Activated gamma-delta T cell treated with Interleukin-2 at 50 U/mL for 16 hours (primary cell): ENCODE measurements around the gene GARS1.
"Not testable (repeated sequence)": the region's sequence is repeated elsewhere in the genome, so short reads cannot be mapped to it uniquely, and the experiment has no call there.

Experiments
- DNase-seq: peaks from one replicate; pipeline ENCODE4 v3.0.0-alpha.2; 2020

GARS1 gene

DNA sequence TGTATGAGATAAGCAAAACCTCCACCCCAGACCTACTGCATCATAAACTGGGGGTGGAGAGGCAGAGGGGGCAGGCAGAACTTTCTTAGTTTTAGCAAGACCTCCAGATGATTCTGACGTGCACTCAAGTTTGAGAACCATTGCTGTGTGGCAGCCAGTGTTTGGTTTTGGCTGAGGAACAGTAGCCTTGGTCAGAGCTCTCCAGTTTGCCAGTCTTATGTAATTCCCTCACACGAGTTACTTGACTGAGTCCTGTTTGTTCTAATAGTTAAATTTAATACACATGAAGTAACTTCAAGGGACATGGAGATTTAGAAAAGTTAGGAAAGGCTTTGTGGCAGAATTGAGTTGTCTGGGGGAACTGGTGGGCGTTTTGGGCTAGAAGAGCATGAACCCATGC, 38.5 kb downstream of the GARS1 start:
- no peak for DNase-seq

DNA sequence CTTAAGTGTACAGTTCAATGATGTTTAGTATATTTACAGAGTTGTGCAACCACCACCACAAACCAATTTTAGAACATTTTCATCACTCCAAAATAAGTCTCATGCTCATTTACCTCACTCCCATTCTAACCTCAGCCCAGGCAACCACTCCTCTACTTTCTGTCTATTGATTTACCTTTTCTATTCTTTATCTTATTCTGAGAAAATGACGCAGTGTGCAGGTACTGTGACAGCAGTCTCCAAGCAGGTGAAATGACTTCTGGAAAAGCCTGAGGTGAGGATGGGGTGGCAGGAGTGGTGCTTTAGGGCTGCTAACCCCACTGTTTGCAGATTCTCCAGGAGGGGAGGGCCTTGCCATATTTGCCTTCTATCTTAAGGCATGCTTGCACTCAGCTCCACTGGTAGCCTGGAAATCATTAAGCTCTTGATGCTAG, 39.5 kb downstream of the GARS1 start:
- no peak for DNase-seq

DNA sequence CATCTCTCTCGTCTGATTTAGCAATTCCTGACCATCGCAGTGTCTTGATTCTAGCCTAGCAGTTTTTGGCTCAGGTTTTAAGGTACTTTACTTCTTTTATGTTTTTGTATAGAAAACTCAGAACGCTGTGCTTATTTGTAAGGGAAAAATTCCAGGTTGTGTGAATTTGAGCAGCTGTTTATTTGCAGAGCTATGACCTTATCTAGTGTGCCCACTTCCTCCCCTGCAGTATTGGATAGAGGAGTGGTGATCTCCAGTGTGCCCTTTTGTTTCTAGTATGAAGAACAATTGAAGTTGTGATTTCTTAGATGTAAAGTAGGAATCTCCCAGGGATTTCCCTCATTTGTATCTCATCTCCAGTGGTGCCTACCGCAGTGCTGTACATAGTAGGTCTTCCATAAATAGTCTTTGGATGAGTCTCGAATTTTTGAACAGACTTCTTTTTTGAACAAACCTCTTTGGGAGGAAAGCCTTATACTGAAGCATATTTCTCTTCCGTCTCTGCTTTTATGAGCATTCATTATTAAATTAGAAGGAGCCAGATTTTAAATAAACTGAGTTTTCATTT, 40.0 kb downstream of the GARS1 start:
- no peak for DNase-seq

DNA sequence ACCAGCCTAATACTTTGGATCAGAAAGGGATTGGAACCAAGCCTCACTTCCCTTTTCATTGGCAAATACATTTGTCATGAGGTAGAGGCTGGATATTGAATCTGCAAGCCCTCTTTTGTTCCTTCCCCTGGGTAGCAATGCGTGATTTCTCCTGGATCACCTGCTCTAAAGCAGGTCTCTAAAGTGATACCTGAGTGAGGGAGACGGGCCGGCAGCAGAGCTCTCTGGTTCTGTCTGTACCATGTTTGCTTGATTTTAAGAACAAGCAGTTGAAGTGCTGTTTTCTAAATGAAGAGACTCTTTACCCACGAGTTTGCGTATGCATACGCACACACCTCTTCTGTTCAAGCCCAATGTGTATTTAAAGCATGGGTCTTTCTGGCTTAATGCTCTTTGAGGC, 41.1 kb downstream of the GARS1 start:
- no peak for DNase-seq

DNA sequence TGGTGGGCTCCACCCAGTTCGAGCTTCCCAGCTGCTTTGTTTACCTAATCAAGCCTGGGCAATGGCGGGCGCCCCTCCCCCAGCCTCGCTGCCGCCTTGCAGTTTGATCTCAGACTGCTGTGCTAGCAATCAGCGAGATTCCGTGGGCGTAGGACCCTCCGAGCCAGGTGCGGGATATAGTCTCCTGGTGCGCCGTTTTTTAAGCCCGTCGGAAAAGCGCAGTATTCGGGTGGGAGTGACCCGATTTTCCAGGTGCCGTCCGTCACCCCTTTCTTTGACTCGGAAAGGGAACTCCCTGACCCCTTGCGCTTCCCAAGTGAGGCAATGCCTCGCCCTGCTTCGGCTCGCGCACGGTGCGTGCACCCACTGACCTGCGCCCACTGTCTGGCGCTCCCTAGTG, 47.6 kb downstream of the GARS1 start:
- DNase-seq, result not testable (repeated sequence)

DNA sequence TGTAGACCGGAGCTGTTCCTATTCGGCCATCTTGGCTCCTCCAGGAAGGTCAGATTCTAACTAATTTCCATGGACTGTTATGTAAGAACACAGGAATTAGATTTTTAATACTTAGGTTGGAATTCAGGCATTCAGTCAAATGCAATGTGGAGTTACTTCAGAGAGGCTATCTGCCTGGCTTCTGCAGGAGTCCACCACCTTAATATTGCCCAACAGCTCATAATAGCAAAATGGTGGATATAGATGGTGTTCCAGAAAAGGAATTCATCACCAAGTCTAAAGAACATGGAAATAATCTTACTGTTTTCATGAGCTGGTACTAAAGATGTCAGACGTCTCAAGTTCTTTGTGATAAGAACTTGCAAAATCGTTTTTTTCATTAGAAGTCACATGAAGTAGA, 48.1 kb downstream of the GARS1 start:
- no peak for DNase-seq

DNA sequence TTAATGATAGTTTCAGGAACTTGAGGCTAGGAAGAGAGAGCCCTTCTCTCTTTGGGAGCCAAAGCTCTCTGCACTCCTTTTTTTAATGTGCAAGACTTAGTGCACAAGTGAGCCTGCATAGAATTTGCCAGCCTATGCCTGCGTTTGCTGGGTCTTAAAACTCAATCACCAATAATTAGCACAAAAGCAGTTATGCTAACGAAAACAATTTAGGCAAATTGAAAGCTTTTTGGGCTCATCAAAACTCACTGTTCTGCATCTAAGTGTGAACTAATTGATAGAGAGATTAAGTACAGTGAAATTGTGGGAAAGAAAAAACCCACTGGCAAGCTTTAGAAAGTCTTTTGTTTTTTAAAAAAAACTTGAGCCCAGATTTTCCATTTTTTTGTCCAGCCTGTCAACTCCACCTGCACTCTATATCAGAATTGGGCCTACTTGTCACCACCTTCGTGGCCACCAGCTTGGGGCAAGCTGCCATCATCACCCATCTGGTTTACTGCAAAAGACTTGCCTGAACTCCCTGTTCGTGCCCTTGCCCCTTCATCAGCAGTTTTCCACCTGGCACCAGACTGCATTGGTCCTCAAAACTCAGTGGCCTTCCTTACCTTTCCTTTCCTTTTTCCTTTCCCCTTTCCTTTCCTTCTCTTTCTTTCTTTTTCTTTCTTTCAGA, 49.7 kb downstream of the GARS1 start:
- DNase-seq, result no peak

DNA sequence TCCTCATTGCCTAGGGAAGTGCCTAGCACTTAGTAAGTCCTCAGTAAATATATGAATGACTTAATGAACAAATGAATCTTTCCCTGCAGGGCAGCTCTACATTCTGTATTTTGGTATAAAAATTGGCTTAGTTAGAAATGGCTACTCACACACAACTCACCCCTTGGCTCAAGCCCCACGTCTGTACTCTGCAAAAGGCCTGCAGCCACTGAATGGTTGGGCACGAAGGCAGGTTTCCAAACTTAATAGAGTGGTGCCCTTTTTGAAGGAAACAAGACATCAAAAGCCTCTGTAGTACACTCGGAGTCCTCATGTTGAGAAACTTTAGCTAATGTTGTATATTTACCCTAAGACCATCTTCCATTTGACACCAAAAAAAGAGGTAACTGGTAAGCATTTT, 51.0 kb downstream of the GARS1 start:
- no peak for DNase-seq

DNA sequence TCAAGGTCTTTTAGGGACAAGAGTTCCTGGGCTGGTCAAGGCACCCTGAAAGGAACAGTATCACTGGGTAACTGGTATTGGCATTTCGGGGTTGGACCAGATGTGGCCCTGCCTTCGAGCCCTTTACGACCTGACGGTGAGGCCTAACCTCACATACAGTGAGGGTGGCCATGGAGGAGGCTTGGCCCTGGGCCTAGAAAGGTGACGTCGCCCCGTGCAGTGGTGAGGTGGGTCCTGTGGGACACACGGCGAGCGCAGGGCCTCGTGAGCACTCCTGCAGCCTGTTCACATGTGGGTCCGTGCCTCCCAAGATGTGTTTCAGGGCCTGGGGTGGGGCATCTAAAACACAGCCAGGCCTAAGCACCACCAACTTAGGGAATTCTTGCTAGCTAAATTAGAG, 51.5 kb downstream of the GARS1 start:
- no peak for DNase-seq

DNA sequence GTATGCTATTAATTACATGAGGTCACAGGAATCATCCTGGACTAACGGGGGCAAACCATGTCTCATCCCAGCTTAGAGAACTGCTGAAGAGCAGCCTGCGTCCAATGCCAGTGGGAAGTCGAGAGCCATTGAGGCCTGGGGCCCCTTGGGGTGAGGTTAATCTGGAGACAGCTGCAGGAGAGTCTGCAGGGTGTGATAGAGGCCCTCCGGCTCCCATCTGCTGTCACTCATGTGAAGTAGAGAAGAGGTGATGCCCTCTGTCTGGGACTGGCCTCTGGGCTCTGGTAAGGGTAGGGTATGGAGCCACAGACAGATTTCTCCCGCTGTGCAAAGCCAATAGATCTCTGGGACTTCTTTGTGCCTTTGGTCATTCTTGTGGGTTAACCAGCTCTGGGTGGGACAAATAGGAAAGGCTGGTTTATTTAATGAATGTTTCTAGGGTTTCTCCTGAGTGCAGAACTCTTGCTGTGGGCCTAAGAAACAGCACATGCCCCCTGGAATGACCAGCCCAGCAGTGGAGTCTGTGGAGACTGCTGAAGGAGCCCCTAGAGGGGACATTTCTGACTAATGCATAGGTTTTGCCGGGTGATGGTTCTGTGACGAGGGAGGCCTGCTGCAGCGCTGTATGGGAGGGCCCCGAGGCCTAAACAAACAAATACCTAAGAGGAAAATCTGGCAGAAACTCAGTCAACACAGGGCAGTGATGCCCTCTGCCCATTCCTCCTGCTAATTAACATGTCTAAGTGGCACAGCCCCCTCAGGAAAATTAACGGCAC, 53.1 kb downstream of the GARS1 start:
- no peak for DNase-seq

DNA sequence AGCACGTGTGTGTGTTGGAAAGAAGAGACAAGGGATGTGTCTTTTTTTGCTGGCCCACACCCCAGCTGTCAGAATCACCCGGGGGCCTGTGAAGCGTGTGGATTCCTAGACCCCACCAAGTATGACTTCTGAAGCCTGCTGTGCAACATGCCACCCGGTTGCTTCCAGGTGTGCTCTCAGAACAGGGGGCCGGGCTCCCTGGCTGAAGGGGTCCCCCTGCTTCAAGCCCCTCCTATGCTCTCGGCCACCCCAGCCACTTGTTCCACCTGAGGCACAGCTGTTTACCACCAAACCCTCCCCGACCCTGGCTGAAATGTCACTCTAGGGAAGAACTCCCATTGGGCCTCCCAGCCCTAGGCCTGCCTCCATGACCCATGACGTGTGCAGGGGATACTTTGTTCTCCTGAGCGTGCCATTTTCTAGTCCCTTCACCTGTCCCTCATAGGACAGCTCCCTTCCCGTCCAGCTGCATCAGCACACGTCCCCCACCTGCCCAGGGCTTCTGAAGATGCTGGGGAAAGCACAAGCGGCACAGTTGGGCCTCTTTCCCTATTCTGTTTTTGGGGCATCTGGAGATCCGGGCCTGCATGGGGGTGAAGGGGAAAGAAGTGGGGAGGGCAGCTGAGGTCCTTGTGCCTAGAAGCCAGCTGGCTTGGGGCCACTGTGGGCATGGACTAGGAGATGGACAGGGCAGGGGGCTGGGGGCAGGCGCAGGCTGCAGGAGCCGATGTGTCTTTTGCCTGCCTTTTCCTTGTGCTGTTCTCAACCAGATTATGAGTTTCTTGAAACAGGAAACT, 54.3 kb downstream of the GARS1 start:
- DNase-seq, result no peak

DNA sequence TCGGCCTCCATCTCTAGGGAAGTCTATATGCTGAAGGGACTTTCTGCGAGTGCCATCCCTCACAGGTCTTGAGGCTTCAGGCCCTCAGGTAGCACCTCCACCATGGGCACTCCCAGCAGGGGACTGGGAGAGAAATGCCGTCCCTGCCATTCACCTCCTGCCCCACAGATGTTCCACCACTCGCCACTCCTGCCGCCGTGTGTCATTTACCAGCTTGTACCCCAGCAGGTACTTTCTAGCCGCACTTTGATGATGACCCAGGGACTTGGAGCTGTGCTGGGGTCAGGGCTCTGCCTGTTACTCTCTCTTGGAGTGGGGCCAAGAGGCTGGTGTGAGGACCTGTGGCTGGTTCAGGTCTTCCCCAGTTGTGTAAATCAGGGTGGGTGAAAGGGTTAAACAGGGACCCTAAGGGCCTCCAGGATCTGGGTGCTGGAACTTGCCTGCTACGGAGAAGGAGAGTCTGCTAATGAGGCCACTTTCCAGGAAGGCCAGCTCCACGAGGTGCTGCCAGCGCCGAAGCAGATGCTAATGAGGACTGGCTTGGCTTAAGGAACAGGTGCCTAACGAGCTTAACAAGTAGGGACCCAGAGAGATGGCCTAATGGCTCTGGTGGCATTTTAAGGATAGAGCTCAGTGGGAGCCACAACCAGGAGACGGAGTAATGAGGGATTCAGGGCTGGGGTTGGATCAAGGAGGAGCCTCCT, 55.2 kb downstream of the GARS1 start:
- DNase-seq, result no peak

DNA sequence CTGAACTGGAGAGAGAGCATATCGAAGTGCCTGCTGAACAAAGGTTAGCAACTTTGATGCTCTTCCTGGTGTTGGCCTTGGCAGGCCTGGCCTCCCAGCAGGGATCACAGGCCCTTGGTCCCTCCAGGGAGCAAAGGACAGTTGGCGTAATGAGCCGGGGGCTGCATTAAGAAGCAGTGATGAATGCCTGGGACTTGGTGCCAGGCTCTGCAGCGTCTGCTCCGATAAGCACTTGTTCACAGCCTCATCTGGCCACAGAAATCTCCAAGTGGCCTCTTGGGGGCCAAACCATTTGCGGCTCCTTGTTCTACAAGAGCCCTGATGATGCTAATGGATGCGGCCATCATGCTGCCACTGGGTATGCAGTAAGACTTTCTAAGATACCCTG, 55.7 kb downstream of the GARS1 start:
- DNase-seq, result no peak

DNA sequence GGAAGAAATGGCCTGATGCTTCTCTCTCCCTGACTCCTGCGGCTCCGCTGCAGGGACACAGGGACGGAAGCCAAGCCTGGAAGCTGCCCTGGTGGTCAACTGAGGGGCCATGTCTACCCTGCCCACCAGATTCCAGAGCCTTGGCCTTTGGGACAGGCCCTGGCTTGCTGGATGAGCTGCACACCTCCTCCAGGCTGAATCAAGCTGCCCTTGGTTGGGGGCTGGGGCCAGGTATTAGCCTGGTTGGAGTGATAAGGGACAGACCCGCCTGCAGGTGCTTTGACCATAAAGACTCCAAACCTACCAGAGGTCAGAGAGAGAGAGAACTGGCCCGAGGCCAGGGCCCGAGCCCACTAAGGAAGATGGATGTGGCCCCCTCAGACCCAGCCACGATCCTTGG, 57.5 kb downstream of the GARS1 start:
- DNase-seq, result no peak

DNA sequence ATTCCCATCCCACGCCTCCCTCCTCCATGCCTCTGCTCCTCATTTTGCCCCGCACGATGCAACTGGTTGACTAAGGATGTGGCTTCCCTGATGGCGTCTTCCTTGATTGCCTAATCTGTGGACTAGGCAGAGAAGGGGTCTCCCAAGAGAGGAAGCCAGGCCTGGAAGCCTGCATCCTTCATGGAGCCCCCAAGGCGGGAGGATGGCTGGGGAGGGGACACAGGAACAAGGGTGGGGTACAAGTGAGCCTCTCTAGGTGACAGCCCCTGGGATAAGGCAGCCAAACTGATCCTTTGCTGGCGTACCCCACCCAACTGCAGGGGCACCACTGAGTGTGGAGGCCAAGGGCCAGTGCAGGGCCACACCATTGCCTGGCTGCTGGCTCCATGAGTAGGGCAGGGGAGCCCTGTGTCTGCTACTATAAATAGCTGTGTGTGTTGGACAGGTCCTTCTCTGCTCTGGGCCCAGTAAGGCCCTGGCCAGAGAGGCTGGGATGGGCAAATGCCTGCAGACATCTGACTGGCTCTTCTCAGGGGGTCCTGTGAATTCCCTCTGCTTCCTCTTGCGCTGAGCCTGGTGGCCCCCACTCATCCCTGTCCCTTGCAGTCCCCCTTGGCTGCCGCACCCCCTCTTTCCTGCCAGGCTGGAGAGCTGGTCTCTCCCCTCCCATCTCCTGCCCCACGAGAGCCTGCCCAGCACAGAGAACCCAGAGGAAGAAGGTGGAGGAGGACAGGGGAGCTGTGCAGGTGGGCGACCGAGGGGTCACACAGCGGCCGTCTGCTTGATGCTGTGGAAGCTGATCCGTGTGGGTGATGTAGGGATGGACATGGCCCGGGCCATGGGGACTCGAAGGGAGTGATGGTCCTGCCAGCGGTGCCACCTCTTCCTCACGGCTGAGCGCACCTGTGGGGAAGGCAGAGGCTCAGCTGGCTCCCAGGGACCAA, 58.3 kb downstream of the GARS1 start:
- DNase-seq, result no peak

DNA sequence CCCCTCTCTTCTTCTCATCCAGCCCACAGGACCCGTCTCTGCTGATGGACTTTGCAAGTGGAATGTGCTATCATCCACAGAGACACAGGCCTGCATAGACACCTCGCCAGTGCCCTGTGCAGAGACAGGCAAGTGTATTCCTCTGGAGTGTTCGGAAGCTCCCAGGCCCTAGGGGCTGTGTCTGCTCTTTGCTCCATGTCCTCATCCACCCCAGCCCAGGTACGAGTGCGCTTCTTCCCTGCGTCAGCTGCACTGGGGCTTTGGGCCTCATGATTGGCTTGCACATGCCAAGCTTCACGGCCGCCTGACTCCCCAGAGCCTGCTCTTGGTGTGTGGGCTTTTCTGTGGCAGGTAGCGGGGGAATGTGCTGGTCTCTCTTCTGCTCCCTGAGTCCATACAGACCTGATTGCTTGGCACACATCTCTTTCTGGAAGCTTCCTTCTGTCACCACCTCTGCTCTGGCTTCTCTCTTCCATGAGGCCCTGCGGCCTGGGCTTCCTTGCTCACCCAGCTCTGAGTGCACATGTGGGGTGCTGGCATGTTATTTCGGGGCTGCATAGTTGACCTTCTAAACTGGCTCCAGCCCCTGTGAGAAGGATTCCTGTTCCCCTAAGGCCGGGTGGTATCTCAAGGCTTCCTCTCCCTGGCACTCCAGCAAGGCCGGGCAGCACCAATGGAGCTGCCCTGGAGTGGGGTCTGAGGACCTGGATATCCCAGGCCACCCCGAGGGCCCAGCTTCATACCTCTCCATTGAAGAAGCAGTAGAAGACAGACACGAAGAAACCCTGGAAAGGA, 59.8 kb downstream of the GARS1 start:
- no peak for DNase-seq

DNA sequence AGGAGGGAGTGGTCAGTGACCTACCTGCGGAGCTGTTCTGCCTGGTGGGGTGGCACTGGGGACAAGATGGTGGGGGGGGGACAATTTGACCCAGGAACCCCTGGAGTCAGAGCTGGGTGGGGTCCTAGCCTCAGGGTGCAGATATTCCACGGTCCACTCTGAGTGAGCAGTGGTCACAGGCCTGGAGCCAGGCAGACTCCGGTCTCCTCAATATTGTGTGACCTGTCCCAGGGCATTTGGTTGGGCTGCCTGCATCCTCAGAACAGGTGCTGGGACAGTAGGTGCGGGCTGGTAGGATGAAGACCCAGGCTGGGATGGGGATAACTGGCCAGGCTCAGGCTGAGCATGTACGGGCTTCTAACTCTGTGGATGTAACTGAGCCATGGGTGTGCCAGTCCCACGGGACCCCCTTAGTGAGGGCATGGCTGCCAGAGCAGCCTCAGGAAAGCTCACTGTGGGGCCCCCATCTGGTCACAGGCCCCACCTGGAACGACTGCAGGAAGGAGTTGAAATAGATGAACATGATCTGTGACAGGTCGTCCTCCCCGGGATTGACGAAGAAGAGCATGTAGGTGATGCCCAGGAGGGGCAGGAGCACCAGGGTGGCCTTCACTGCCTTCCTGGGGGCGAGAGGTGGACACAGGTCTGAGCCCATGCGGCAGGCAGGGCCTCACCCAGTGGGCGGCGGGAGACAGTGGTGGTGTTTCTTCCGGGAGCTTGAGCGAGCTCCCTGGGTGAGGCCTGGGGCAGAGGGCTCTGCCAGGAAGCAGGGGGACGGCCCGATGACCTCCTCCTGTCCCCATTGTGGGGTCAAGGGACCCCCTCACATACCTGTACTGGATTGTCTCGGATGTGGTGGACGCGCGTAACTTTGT, 60.7 kb downstream of the GARS1 start:
- no peak for DNase-seq

DNA sequence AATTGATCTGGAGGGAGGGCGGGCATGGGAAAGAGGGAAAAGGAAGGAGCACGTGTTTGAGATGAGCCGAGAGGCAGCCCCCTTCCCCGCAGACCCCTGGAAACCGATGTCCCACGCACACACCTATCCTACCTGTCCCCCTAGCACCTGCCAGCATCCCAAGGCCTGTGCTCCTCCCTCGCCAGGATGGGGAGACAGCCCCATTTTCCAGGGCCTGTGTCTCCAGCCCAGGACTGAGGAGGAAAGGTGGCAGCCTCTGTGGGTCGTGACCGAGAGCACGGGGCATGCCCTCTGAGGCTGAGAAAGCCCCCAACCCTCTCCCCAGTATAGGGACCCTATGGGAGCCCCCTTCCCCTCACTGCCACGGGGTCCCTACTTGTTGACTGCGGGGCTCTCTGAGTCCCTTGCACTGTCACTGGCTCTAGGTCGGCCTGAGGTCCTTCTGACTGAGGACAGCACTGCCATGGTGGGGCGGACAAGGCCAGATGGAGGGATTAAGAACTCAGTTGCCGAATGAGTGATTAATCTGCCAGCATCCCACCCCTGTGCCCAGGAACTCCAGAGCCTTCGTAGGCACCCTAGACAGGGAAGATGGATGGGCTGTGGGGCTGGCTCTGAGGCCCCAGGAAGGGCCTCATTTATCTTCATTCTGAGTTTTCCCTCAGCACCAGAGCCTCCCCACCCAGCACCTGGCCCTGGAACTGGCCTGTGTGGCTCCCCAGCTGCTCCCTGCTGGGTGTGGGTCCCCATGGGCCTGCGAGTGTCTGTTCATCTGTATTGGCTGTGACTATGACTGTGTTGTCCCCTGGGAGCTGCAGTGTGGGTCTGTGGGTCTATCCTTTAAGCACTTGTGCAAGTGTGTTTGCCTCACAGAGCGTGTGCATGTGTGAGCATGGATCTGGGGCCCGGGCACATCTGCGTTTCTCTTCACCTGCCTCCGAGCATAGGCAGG, 61.6 kb downstream of the GARS1 start:
- no peak for DNase-seq

DNA sequence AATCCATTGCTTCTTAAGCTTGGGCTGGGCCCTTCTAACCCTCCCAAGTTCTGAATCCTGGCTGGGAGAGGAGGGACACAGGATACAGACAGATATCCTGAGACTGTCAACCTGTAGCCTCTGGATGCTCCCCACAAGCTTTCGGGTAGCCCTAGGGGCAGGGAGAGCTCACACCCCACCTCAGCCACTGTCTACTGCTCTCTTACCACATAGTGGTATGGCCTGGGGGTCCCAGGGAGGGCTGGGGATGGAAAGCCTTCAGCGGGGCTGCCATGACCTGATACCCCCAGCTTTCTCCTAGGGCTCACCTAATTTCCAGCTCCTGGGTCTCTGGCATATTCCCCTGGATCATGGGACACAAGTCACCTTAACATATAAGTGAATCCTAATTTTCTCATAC, 62.5 kb downstream of the GARS1 start:
- DNase-seq, result no peak
